ENCODE results near the gene BMI1. TPM values are rescaled to one million over a fixed set of nuclear protein-coding genes. Genes with fewer than 3 reads are reported as not detected.

BMI1 gene
- total and polyA plus RNA-seq, 7 donors, result 16.3 to 123 (median 58.9) TPM

DNA sequence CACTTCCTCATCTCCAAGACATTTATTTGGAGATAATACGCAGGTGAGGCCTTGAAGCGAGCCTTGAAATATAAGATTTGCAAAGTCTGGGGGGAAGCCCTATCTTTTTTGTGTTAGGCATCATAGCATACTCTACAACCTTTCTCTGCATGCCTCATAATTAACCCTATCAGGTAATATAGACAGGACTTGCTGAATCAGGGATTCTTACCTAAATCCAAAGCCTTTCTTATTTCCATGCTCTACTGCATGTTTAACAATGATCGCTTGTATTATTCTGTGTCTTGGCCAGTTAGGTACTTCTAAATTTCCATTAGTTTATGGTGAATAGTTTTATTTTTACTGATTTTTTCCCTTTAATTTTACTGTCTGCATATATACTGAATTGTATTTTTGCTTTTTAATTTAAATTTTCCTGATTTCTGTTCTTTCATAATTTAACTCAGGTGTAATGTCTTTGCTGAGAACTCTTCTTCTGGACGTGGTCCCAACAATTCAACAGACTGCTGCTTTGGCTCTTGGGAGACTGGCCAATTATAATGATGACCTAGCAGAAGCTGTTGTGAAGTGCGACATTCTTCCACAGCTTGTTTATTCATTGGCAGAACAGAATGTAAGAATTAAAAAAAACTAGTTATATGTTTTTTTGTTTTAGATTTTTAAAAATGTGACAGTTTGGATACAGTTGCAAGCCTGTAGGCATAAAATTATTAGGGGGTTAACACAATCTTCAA, 43.7 kb downstream of the BMI1 start:
- 92 to 93% methylated on average over 5 of the region's 5 CpGs for WGBS, 2 donors
- H3K4me1 ChIP-seq, result no peaks in the 10 kb centered on the region
- H3K27me3 ChIP-seq, result peaks cover 0 to 4% (median 0%) of the 10 kb centered on the region in 3 donors
- H3K4me3 ChIP-seq, result no peak overlapping the region
- H3K27ac ChIP-seq, result no peak overlapping the region
- H3K36me3 ChIP-seq, result no peaks in the 10 kb centered on the region
- intact Hi-C loops (cut with DNase I), result loop anchor here (5.0 kb wide), 1 partner anchor 63 kb away; no protein-coding TSS in a partner anchor
- DNase-seq, result no peak
- no peaks in the 10 kb centered on the region for H3K9me3 ChIP-seq
- no peak for TF ChIP-seq POLR2A (IDR thresholded peaks at IDR 0.05)
- TF ChIP-seq EP300 (IDR thresholded peaks at IDR 0.05), result no peak
- TF ChIP-seq POLR2AphosphoS5 (IDR thresholded peaks at IDR 0.05), result no peak

GRCh38 chr10:22365233-22365632, 44.3 kb downstream of the BMI1 start:
- Histone ChIP-seq H3K9me3 (no peaks in the 10 kb centered on the region), H3K4me3 (no peak overlapping the region), H3K4me1 (no peaks in the 10 kb centered on the region), H3K27me3 (peaks cover 0 to 4% (median 0%) of the 10 kb centered on the region in 3 donors), H3K27ac (no peak overlapping the region), H3K36me3 (no peaks in the 10 kb centered on the region)
- DNase-seq, result no peak
- intact Hi-C loops (cut with DNase I), result no loop called here
- TF ChIP-seq POLR2A (IDR thresholded peaks at IDR 0.05) (no peak), POLR2AphosphoS5 (IDR thresholded peaks at IDR 0.05) (no peak), CTCF (IDR thresholded peaks at IDR 0.05) (no peak), EP300 (IDR thresholded peaks at IDR 0.05) (no peak)
- 73 to 86% methylated on average over 1 of the region's 1 CpG for WGBS, 2 donors

DNA sequence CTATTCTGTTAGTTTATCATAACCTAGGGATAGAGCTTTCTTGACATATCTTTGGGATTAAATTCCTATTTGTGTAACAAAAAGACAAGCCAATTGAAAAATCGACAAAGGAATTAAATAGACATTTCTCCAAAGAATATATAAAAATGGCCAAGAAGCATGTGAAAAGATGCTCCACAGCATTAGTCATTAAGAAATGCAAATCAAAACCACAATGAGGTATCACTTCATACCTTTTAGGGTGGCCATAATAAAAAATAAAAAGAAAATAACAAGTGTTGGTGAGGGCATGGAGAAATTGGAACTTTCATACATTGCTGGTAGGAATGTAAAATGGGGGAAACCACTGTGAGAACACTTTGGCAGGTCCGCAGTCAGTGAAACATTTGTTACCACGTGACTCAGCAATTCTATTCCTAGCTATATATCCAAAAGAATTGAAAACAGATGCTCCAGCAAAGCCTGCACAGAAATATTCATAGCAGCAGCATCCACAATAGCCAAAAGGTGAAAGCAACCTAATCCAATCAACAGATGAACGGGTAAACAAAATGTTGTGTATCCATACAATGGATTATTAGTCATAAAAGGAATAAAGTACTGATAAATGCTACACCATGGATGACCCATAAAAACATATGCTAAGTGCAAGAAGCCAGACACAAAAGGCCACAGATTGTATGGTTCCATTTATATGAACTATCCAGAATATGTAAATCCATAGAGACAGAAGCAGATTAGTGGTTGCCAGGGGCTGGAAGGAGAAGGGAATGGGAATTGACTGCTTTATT, 44.9 kb downstream of the BMI1 start:
- no peaks in the 10 kb centered on the region for H3K9me3 ChIP-seq
- intact Hi-C loops (cut with DNase I), result no loop called here
- H3K4me3 ChIP-seq, result no peak overlapping the region
- 92 to 93% methylated on average over 4 of the region's 4 CpGs for WGBS, 2 donors
- H3K27me3 ChIP-seq, result peaks cover 0 to 4% (median 0%) of the 10 kb centered on the region in 3 donors
- no peak overlapping the region for H3K27ac ChIP-seq
- TF ChIP-seq POLR2A (IDR thresholded peaks at IDR 0.05) (no peak), POLR2AphosphoS5 (IDR thresholded peaks at IDR 0.05) (no peak), EP300 (IDR thresholded peaks at IDR 0.05) (no peak), CTCF (IDR thresholded peaks at IDR 0.05) (no peak)
- no peaks in the 10 kb centered on the region for H3K4me1 ChIP-seq
- DNase-seq, result no peak
- no peaks in the 10 kb centered on the region for H3K36me3 ChIP-seq

- intact Hi-C loops (cut with DNase I), result no loop called here
- Histone ChIP-seq H3K4me3 (no peak overlapping the region), H3K27ac (no peak overlapping the region), H3K4me1 (no peaks in the 10 kb centered on the region), H3K36me3 (no peaks in the 10 kb centered on the region), H3K9me3 (no peaks in the 10 kb centered on the region), H3K27me3 (peaks cover 0 to 4% (median 0%) of the 10 kb centered on the region in 3 donors)
- TF ChIP-seq POLR2AphosphoS5 (IDR thresholded peaks at IDR 0.05) (no peak), CTCF (IDR thresholded peaks at IDR 0.05) (no peak), POLR2A (IDR thresholded peaks at IDR 0.05) (no peak), EP300 (IDR thresholded peaks at IDR 0.05) (no peak)
- no peak for DNase-seq
Observed at GRCh38 chr10:22366435-22366703, 45.5 kb downstream of the BMI1 start.

- H3K36me3 ChIP-seq, result no peaks in the 10 kb centered on the region
- no peak overlapping the region for H3K4me3 ChIP-seq
- intact Hi-C loops (cut with DNase I), result no loop called here
- H3K4me1 ChIP-seq, result no peaks in the 10 kb centered on the region
- peaks cover 0 to 4% (median 0%) of the 10 kb centered on the region in 3 donors for H3K27me3 ChIP-seq
- 22 to 54% methylated on average over 2 of the region's 2 CpGs for WGBS, 2 donors
- no peak for DNase-seq
- no peaks in the 10 kb centered on the region for H3K9me3 ChIP-seq
- TF ChIP-seq EP300 (IDR thresholded peaks at IDR 0.05) (no peak), CTCF (IDR thresholded peaks at IDR 0.05) (no peak), POLR2AphosphoS5 (IDR thresholded peaks at IDR 0.05) (no peak), POLR2A (IDR thresholded peaks at IDR 0.05) (no peak)
- H3K27ac ChIP-seq, result no peak overlapping the region
Observed at GRCh38 chr10:22366771-22367170, 45.9 kb downstream of the BMI1 start.

All from sigmoid colon (tissue), 7 donors.